ENCODE data around the gene DENND4B.
A peak's percentile ranks its signal among the peaks of the same experiment; 100 is the strongest.

The DENND4B gene

GRCh38 chr1:153962088-153963029 is 15.8 kb upstream of the DENND4B start:
- intact Hi-C loops (cut with DNase I; ENCODE audit: low total_unique reads): no loop called here
- Histone ChIP-seq H3K4me3 (peak overlapping the region; percentile 71 to 72), H3K27me3 (no peaks in the 10 kb centered on the region), H3K27ac (peak overlapping the region; percentile 89 to 95), H3K36me3 (peaks cover 0 to 16% (median 12%) of the 10 kb centered on the region in 3 donors), H3K4me1 (peaks cover 0 to 58% (median 47%) of the 10 kb centered on the region in 4 donors), H3K9me3 (no peaks in the 10 kb centered on the region)
- DNase-seq: peak in 1 of 2 donors; percentile 62
- TF ChIP-seq CTCF (IDR thresholded peaks at IDR 0.05): no peak

GRCh38 chr1:153961421-153961820 is 14.9 kb upstream of the DENND4B start:
- intact Hi-C loops (cut with DNase I; ENCODE audit: low total_unique reads): no loop called here
- H3K27ac ChIP-seq: peak overlapping the region; percentile 89 to 95
- peaks cover 0 to 64% (median 52%) of the 10 kb centered on the region in 4 donors for H3K4me1 ChIP-seq
- no peaks in the 10 kb centered on the region for H3K9me3 ChIP-seq
- H3K4me3 ChIP-seq: peak overlapping the region in 1 of 2 donors; percentile 71
- H3K36me3 ChIP-seq: peaks cover 0 to 16% (median 12%) of the 10 kb centered on the region in 3 donors
- no peak for DNase-seq
- TF ChIP-seq CTCF (IDR thresholded peaks at IDR 0.05): no peak
- H3K27me3 ChIP-seq: no peaks in the 10 kb centered on the region

- Histone ChIP-seq H3K9me3 (no peaks in the 10 kb centered on the region), H3K4me1 (peaks cover 0 to 64% (median 57%) of the 10 kb centered on the region in 4 donors), H3K4me3 (no peak overlapping the region), H3K36me3 (peaks cover 0 to 16% (median 12%) of the 10 kb centered on the region in 3 donors), H3K27ac (peak overlapping the region in 1 of 2 donors; percentile 86), H3K27me3 (no peaks in the 10 kb centered on the region)
- no peak for DNase-seq
- intact Hi-C loops (cut with DNase I; ENCODE audit: low total_unique reads): no loop called here
- no peak for TF ChIP-seq CTCF (IDR thresholded peaks at IDR 0.05)
These were observed 13.7 kb upstream of the DENND4B start for GRCh38 chr1:153960206-153960605.

- H3K36me3 ChIP-seq: peaks cover 0 to 21% (median 17%) of the 10 kb centered on the region in 3 donors
- TF ChIP-seq CTCF (IDR thresholded peaks at IDR 0.05): no peak
- intact Hi-C loops (cut with DNase I; ENCODE audit: low total_unique reads): no loop called here
- DNase-seq: no peak
- H3K4me3 ChIP-seq: no peak overlapping the region
- no peaks in the 10 kb centered on the region for H3K27me3 ChIP-seq
- peaks cover 0 to 62% (median 55%) of the 10 kb centered on the region in 4 donors for H3K4me1 ChIP-seq
- no peaks in the 10 kb centered on the region for H3K9me3 ChIP-seq
- H3K27ac ChIP-seq: peak overlapping the region; percentile 86 to 92
These were observed 12.9 kb upstream of the DENND4B start for GRCh38 chr1:153959454-153959853.

- intact Hi-C loops (cut with DNase I; ENCODE audit: low total_unique reads): no loop called here
- no peak for TF ChIP-seq CTCF (IDR thresholded peaks at IDR 0.05)
- H3K27me3 ChIP-seq: no peaks in the 10 kb centered on the region
- H3K4me3 ChIP-seq: peak overlapping the region; percentile 78 to 83
- no peaks in the 10 kb centered on the region for H3K9me3 ChIP-seq
- peaks cover 0 to 57% (median 50%) of the 10 kb centered on the region in 4 donors for H3K4me1 ChIP-seq
- peaks cover 5 to 26% (median 22%) of the 10 kb centered on the region in 3 donors for H3K36me3 ChIP-seq
- H3K27ac ChIP-seq: peak overlapping the region; percentile 86 to 92
- no peak for DNase-seq
These were observed 12.4 kb upstream of the DENND4B start for GRCh38 chr1:153958961-153959260.

Data from tibial artery (tissue), 4 donors.